HepG2 (cell line): ENCODE measurements around the gene INPP5K. TPM values are rescaled to one million over a fixed set of nuclear protein-coding genes. Genes with fewer than 3 reads are reported as not detected.

ENCODE experiments used
- ARHGAP35 ChIP-seq: sonication (generic); formaldehyde crosslinking; IDR thresholded peaks from 2 replicates; pipeline ENCODE4 v1.9.0; 2022; ENCODE audit warnings: mild to moderate bottlenecking, inconsistent platforms, moderate library complexity, missing genetic modification reagents, borderline replicate concordance
- ATAD3A ChIP-seq: sonication (generic); formaldehyde crosslinking; IDR thresholded peaks from 2 replicates; pipeline ENCODE4 v1.4.0; 2020; ENCODE audit warnings: missing genetic modification reagents
- CBX1 ChIP-seq: IDR thresholded peaks from one replicate; pipeline ENCODE4 v1.6.1; 2016; ENCODE audit warnings: antibody characterized with exemption, low read depth
- FOXA3 ChIP-seq: IDR thresholded peaks from 2 replicates; pipeline ENCODE4 v1.6.1; 2016; ENCODE audit warnings: missing genetic modification reagents, missing compliant biosample characterization
- HNRNPL ChIP-seq: fragments of 200-400 bp; formaldehyde crosslinking; IDR thresholded peaks from 2 replicates; pipeline ENCODE4 v1.6.1; 2017; ENCODE audit warnings: mild to moderate bottlenecking, low read depth, low read length
- JUN ChIP-seq: sonication (generic); formaldehyde crosslinking; IDR thresholded peaks from 2 replicates; pipeline ENCODE4 v1.4.0; 2020; ENCODE audit warnings: mild to moderate bottlenecking, missing genetic modification reagents
- MYC ChIP-seq: sonication (generic); formaldehyde crosslinking; IDR thresholded peaks from 2 replicates; pipeline ENCODE4 v1.9.0; 2021; ENCODE audit warnings: missing genetic modification reagents, borderline replicate concordance
- NCOR1 ChIP-seq: fragments of 200-600 bp; sonication (generic); IDR thresholded peaks from 2 replicates; pipeline ENCODE4 v1.7.0; 2017; ENCODE audit warnings: antibody characterized with exemption, low read length, borderline replicate concordance
- PAX8 ChIP-seq: sonication (generic); formaldehyde crosslinking; IDR thresholded peaks from 2 replicates; pipeline ENCODE4 v1.8.0; 2022; ENCODE audit warnings: mild to moderate bottlenecking, missing genetic modification reagents, borderline replicate concordance
- PCBP2 ChIP-seq: fragments of 200-400 bp; formaldehyde crosslinking; optimal IDR thresholded peaks from 2 replicates; pipeline ENCODE3; 2018; ENCODE audit warnings: low read length, low read depth; ENCODE audit not compliant: poor library complexity, severe bottlenecking
- RBM22 ChIP-seq: fragments of 200-400 bp; formaldehyde crosslinking; optimal IDR thresholded peaks from 2 replicates; pipeline ENCODE3; 2017; ENCODE audit warnings: mild to moderate bottlenecking, low read length, moderate library complexity
- RFX5 ChIP-seq: IDR thresholded peaks from 2 replicates; pipeline ENCODE4 v1.6.1; 2011; ENCODE audit warnings: low read depth, low read length, improper control_type of control experiment
- SIX1 ChIP-seq: sonication (generic); formaldehyde crosslinking; IDR thresholded peaks from 2 replicates; pipeline ENCODE4 v1.4.0; 2020; ENCODE audit warnings: missing genetic modification reagents, borderline replicate concordance
- SRSF4 ChIP-seq: fragments of 200-400 bp; formaldehyde crosslinking; IDR thresholded peaks from one replicate; pipeline ENCODE4 v1.6.1; 2018; ENCODE audit warnings: mild to moderate bottlenecking, low read depth, low read length, moderate library complexity; ENCODE audit not compliant: poor library complexity, severe bottlenecking
- TSC22D2 ChIP-seq: sonication (generic); formaldehyde crosslinking; IDR thresholded peaks from 2 replicates; pipeline ENCODE4 v1.5.1; 2020; ENCODE audit warnings: missing genetic modification reagents, mild to moderate bottlenecking, borderline replicate concordance
- WIZ ChIP-seq: sonication (generic); formaldehyde crosslinking; IDR thresholded peaks from 2 replicates; pipeline ENCODE4 v1.5.1; 2020; ENCODE audit warnings: mild to moderate bottlenecking, missing genetic modification reagents
- XBP1 ChIP-seq: sonication (generic); formaldehyde crosslinking; IDR thresholded peaks from 2 replicates; pipeline ENCODE4 v1.5.0; 2020; ENCODE audit warnings: missing genetic modification reagents
- ZKSCAN1 ChIP-seq: fragments of 150-350 bp; IDR thresholded peaks from 2 replicates; pipeline ENCODE4 v1.6.1; 2014; ENCODE audit warnings: low read length
- ZNF136 ChIP-seq: sonication (generic); formaldehyde crosslinking; IDR thresholded peaks from 2 replicates; pipeline ENCODE4 v1.8.1; 2022; ENCODE audit warnings: low read depth, mild to moderate bottlenecking, moderate library complexity, missing genetic modification reagents
- ZNF180 ChIP-seq: sonication (generic); formaldehyde crosslinking; IDR thresholded peaks from 2 replicates; pipeline ENCODE4 v1.4.0; 2020; ENCODE audit warnings: low read depth, missing genetic modification reagents, borderline replicate concordance
- ZNF207 ChIP-seq: fragments of 450-650 bp; IDR thresholded peaks from 2 replicates; pipeline ENCODE4 v1.6.1; 2016; ENCODE audit warnings: antibody characterized with exemption, borderline replicate concordance
- ZNF260 ChIP-seq: sonication (generic); formaldehyde crosslinking; IDR thresholded peaks from 2 replicates; pipeline ENCODE4 v1.4.0; 2020; ENCODE audit warnings: missing genetic modification reagents, low read depth, mild to moderate bottlenecking, borderline replicate concordance
- ZNF282 ChIP-seq: fragments of 450-650 bp; IDR thresholded peaks from 2 replicates; pipeline ENCODE4 v1.6.1; 2018; ENCODE audit not compliant: partially characterized antibody
- ZNF350 ChIP-seq: sonication (generic); formaldehyde crosslinking; IDR thresholded peaks from 2 replicates; pipeline ENCODE4 v1.4.0; 2020; ENCODE audit warnings: mild to moderate bottlenecking, low read depth, missing genetic modification reagents, borderline replicate concordance
- ZNF382 ChIP-seq: sonication (generic); formaldehyde crosslinking; IDR thresholded peaks from 2 replicates; pipeline ENCODE4 v1.5.0; 2020; ENCODE audit warnings: missing genetic modification reagents, mild to moderate bottlenecking, borderline replicate concordance
- ZNF747 ChIP-seq: sonication (generic); formaldehyde crosslinking; IDR thresholded peaks from 2 replicates; pipeline ENCODE4 v1.8.1; 2023; ENCODE audit warnings: missing genetic modification reagents, mild to moderate bottlenecking, borderline replicate concordance
- ZNF879 ChIP-seq: sonication (generic); formaldehyde crosslinking; IDR thresholded peaks from 2 replicates; pipeline ENCODE4 v1.8.1; 2023; ENCODE audit warnings: missing genetic modification reagents
- ZSCAN25 ChIP-seq: sonication (generic); formaldehyde crosslinking; IDR thresholded peaks from 2 replicates; pipeline ENCODE4 v1.8.0; 2022; ENCODE audit warnings: mild to moderate bottlenecking, missing genetic modification reagents
- polyA plus RNA-seq, 8 experiments: library from polyadenylated mRNA; depleted of rRNA in 3 of 8; stranded (reverse) in 7 of 8; unstranded in 1 of 8; fragments of >200 nt; fragmentation: Illumina TruSeq in 4 of 8; extraction: Trizol in 4 of 8; gene quantifications; 2 replicates each; pipeline versions ENCODE4 v1.2.1 to v1.2.3, GENCODE V29; 2011 to 2016; ENCODE audit warnings: low read depth in 4 of 8, missing spikeins in 1 of 8, mixed read lengths in 1 of 8; ENCODE audit not compliant: insufficient read depth in 1 of 8
- total RNA-seq, 5 experiments: library from RNA; depleted of rRNA; stranded (reverse); fragments of >200 nt; fragmentation: Illumina TruSeq; extraction: Trizol; gene quantifications; 2 replicates each; pipeline ENCODE4 v1.2.3, GENCODE V29; 2016; ENCODE audit warnings: low read depth in 1 of 5
- TF ChIP-seq, protein P1 (sequence below), 2 experiments: IDR thresholded peaks; 2 replicates each; pipeline ENCODE4 v1.6.1; 2011 to 2012; ENCODE audit warnings: low read length in 2 of 2, borderline replicate concordance in 1 of 2, low read depth in 1 of 2, mild to moderate bottlenecking in 1 of 2, moderate library complexity in 1 of 2

INPP5K gene
- total and polyA plus RNA-seq, 2 of the 13 experiments (the other 11 are each of a cell fraction or from before 2014, with no cell fraction given) = 4.8 to 9.6 TPM

DNA sequence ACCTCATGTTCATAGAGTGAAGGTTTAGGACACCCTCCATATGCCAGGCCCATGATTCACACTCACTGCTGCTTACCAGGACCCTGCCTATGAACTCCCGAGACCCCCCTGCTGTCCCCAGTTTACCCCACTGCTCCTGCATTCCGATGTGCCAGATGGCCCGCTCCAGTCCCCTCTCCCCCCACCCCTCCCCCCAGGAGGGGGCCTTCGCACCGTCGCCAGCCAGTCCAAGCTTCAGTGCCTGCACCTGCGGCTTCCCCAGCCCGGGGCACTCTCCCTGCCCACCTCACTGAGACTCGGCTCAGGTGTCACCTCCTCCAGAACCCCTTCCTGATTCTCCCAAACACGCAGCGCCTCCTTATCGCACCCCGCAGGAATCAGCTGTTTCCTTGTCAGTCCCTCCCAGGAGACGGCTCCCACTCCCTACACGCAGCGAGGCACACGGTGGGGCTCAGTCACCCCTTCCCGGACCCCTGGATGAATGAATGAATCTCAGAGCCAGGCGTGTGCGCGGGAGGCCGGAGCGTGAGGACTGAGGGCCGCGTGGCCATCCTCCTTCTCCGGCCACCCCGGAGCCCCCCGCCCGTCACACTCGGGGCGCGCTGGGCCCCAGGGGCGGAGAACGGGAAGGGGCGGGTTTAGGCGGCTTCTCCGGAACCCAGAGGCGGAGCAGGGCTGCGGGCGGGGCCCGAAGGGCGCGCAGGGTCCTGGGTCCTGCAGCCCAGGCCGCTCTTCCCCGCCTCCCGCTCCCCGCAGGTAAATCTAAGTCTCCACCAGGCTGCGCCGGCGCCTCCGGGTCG, 25.6 kb downstream of the INPP5K start (continued):
- TF ChIP-seq WIZ (no peak), ZSCAN25 (peak; percentile 78; the same call in 1 of the 2 replicates), NCOR1 (no peak), ZNF747 (CRISPR knock-in tag) (no peak; the same call in 1 of the 2 replicates), PAX8 (CRISPR knock-in tag) (no peak), ZNF260 (CRISPR knock-in tag) (no peak), ZNF282 (no peak), ZNF136 (CRISPR knock-in tag) (peak; percentile 55; the same call in 1 of the 2 replicates), FOXA3 (CRISPR knock-in tag) (no peak), XBP1 (CRISPR knock-in tag) (no peak), ZKSCAN1 (no peak), RFX5 (no peak), ARHGAP35 (no peak), TSC22D2 (0 out of 2 replicates have a peak, but pooled peaks have one; percentile 40), HNRNPL (no peak), ZNF879 (CRISPR knock-in tag) (0 out of 2 replicates have a peak, but pooled peaks have one; percentile 67), MYC (CRISPR knock-in tag) (peak; percentile 86), ZNF180 (CRISPR knock-in tag) (no peak), SIX1 (peak; percentile 15; the same call in 1 of the 2 replicates), CBX1 (no peak), JUN (no peak), ATAD3A (CRISPR knock-in tag) (no peak), SRSF4 (no peak), ZNF350 (CRISPR knock-in tag) (0 out of 2 replicates have a peak, but pooled peaks have one; percentile 53), RBM22 (no peak), ZNF382 (no peak), ZNF207 (no peak), PCBP2 (no peak)
- TF ChIP-seq, protein P1, sequence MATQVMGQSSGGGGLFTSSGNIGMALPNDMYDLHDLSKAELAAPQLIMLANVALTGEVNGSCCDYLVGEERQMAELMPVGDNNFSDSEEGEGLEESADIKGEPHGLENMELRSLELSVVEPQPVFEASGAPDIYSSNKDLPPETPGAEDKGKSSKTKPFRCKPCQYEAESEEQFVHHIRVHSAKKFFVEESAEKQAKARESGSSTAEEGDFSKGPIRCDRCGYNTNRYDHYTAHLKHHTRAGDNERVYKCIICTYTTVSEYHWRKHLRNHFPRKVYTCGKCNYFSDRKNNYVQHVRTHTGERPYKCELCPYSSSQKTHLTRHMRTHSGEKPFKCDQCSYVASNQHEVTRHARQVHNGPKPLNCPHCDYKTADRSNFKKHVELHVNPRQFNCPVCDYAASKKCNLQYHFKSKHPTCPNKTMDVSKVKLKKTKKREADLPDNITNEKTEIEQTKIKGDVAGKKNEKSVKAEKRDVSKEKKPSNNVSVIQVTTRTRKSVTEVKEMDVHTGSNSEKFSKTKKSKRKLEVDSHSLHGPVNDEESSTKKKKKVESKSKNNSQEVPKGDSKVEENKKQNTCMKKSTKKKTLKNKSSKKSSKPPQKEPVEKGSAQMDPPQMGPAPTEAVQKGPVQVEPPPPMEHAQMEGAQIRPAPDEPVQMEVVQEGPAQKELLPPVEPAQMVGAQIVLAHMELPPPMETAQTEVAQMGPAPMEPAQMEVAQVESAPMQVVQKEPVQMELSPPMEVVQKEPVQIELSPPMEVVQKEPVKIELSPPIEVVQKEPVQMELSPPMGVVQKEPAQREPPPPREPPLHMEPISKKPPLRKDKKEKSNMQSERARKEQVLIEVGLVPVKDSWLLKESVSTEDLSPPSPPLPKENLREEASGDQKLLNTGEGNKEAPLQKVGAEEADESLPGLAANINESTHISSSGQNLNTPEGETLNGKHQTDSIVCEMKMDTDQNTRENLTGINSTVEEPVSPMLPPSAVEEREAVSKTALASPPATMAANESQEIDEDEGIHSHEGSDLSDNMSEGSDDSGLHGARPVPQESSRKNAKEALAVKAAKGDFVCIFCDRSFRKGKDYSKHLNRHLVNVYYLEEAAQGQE (IDR thresholded peaks at IDR 0.05; ENCODE audit: borderline replicate concordance in 1 of 2, low read depth in 1 of 2, low read length in 2 of 2) = no peak
